HT-29 (cell line): ENCODE results near the gene LGALS1. TPM values are rescaled to one million over a fixed set of nuclear protein-coding genes. Genes with fewer than 3 reads are reported as not detected.

Experiments used
- DNase-seq: peaks from one replicate; pipeline ENCODE4 v3.0.0-alpha.2; 2015; ENCODE audit warnings: low spot score
- total RNA-seq: library from RNA; depleted of rRNA; stranded (reverse); fragments of >200 nt; shearing (Covaris generic); gene quantifications from 2 replicates; pipeline ENCODE4 v1.2.3, GENCODE V29; 2014

LGALS1 gene
- total RNA-seq, 1 experiment from 2014 or later, result 15.3 TPM

GRCh38 chr22:37661160-37661924 lies 14.1 kb upstream of the LGALS1 start:
- DNase-seq, result no peak

DNA sequence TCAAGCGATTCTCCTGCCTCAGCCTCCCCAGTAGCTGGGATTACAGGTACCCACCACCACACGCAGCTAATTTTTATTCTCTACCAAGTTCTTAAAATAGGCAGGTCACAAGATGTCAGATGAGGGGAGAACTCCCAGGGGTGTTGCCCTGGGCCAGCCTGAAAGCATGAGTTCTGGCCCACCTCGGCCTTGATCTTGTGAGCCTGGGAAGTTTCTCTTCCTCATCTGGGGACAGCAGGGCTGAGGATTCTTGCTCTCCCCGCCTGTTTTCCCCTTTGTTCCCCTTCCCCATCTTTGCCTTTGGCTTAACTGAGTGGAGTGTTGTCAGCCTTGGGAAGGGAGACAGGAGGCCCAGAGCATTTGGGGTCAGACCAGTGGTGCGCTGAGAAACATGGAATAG lies 13.4 kb upstream of the LGALS1 start:
- no peak for DNase-seq

GRCh38 chr22:37663521-37664140 lies 11.8 kb upstream of the LGALS1 start:
- no peak for DNase-seq

GRCh38 chr22:37664249-37665101 lies 11.0 kb upstream of the LGALS1 start:
- DNase-seq, result no peak

GRCh38 chr22:37665487-37665886 lies 9.9 kb upstream of the LGALS1 start:
- no peak for DNase-seq

DNA sequence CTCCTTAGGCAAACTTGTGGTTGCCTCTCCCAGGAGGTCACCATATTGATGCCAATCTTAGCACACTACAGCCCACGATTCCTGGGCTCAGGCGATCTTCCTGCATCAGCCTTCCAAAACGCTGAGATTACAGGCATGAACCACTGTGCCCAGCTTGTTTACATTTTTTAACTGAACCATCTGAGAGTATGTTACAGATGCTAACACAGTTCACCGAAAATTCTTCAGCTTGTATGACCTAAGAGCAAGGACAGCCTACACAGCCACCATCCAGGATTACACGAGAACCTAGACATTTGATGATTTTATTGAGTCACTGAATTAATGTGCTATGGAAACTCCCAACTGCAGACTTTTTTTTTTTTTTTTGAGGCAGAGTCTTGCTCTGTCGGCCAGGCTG lies 5.8 kb upstream of the LGALS1 start:
- DNase-seq, result no peak

DNA sequence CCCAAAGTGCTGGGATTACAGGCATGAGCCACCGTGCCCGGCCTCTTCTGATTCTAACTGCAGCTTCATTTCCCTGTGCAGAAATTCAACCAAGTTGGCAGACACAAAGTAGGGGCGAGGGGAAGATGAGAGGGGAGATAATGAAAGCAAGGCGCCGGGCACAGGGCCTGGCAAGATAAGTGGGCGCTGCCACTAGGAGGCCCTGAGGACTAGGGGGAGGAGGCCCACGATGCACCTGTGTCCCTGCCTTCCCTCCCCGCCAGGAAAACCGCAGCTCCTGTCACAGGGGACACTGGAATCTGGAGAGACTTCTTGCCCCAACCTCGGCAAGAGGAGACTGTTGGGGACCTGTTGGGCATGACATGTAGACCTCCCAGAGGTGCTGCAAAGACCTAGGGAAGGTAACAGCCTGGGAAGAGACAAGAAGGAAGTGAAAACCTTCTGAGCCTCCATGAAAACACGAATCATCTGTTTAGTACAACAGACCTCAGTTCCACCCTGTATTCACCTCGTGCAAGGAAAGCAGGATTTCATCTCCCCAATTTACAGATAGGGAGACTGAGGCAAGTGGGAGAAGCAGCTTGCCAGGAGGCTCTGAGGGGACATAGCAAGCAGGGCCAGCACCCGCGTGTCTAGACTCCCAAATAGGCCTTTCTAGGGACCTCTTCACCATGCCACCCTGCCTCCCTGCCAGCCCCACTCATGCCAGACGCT lies 3.1 kb upstream of the LGALS1 start:
- no peak for DNase-seq

GRCh38 chr22:37672920-37673455 lies 2.4 kb upstream of the LGALS1 start:
- no peak for DNase-seq

GRCh38 chr22:37674248-37674647 lies 1.2 kb upstream of the LGALS1 start:
- DNase-seq, result no peak

DNA sequence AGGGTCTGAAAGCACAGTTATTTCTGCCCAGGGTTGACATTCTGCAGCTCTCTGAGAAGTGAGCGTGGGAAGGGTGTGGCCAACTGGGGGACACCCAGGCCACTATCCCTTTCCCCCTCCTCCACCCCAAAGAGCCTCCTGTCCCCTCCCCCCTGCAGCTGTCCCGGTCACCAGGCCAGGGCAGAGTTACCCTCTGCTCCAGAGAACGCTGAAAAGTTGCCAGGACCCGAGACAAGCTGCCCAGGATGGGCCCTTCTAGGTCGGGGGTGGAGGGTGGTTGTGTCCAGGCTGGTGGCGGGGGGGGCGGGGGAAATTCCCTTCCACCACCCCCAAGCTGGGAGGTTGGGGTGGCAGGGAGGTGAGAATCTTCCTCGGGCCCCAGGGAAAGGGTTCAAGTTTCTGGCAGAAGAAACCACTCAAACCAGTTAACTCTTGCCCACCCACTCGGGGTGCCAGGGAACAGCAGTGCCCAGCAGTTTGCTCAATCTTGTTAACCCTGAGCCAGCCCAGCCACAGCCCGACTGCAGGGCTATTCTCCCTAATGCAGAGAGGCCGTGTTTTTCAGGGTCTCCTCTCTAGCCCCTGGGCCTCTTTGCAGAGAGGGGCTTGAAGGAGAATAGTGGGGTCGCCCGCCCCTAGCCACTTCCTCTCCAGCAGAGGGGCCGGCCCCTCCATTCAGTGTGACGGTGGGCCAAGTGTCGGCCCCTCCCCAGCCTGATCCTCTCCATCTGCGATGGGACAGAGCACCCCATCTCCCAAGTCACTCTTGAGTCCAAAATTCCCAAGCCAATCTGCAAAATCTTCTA lies 697 bp downstream of the LGALS1 start:
- no peak for DNase-seq

- peak; percentile 73 for DNase-seq
Observed at GRCh38 chr22:37676736-37677492, 1.5 kb downstream of the LGALS1 start.

DNA sequence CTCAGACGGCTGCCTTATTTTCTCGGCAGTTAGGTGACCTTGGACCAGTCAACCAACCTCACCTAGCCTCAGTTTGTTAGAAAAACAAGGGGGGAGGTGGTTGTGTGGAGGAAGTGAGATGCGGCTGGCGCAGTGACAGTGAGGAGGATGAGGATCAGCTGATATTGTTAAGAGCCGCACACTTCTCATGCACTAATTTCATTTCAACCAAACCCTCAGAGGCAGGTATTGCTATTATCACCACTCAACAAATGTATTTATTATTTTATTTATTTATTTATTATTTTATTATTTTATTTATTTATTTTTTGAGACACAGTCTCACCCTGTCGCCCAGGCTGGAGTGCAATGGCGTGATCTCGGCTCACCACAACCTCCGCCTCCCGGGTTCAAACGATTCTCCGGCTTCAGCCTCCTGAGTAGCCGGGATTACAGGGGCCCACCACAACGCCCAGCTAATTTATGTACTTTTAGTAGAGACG lies 2.1 kb downstream of the LGALS1 start:
- no peak for DNase-seq

DNA sequence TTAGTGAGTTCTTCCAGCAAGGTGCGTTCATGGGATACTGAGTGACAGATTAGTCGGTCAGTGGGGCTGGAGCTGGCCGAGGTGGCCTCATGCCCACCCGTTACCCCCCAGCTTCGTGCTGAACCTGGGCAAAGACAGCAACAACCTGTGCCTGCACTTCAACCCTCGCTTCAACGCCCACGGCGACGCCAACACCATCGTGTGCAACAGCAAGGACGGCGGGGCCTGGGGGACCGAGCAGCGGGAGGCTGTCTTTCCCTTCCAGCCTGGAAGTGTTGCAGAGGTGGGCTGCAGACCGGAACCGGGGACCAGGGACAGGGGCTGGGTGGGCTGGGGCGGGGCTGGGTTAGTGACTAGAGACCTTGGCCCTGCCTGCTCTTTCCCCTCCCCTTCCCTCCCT lies 2.9 kb downstream of the LGALS1 start:
- no peak for DNase-seq

GRCh38 chr22:37679670-37680069 lies 4.2 kb downstream of the LGALS1 start:
- no peak for DNase-seq

DNA sequence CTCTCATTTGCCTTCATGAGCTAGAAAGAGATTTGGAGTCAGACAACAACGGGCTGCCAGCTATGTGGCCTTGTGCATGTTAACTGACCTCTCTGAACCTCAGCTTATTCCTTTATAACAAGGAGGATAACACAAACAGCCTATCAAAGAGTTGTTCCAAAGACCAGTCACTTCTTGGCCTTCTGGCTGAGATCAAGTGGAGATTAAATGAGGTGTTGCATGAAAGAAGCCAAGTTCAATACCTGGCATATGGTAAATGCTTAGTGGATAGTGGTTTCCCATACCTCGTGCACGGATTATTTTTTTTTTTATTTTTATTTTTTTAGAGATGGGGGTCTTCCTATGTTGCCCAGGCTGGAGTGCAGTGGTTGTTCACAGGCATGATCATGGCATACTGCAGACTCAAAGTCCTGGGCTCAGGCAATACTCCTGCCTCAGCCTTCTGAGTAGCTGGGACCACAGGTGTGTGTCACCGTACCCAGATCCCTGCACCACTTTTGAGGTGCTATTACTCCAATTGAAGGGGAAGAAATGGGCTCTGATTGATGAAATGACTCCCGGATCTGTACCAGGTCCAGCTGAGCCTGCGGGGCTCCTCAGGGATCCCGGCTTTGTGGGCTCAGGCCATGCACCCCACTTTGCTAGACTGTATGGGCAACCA lies 4.9 kb downstream of the LGALS1 start:
- DNase-seq, result no peak

DNA sequence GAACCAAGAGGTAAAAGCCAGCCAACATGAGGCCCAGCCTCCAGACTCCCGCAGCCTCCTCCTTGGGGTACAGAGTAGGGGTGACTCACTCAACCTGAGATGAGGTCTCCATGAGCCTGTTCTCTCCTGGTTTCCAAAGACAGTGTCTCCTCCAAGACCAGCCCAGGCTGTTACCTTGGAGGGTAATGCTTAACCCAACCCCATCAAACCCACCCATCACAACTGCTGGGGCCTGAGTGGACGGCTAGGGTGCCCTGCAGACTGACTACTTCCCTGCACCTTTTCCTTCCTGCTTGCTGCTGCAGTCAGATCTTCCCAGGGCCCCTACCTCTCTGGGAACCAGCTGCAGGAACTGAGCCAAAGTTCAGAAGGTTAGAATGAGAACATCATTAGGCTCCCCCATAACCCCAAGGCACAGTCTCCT lies 5.6 kb downstream of the LGALS1 start:
- DNase-seq, result no peak

DNA sequence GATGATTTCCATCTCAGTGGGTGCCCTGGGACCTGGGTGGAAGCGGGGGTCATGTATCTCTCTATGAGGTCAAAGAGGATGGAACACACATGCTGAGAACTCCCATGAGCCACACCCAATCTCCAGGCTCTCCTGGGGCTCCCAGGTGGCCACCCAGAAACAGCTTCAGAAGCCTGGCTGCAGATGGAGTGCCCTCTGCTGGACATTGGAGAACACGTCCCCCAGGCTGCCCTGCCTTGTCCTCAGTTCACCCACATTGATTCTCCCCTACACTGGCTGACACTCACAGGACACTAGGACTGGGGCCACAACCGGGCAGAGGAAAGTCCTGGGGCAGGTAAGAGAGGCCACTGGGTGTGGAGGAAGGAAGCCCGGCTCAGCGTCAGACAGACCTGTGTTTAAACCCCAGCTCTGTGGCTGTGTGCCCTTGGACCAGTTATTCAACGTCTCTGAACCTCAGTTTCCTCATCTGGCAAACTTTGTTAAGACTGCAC lies 6.2 kb downstream of the LGALS1 start:
- peak; percentile 79 for DNase-seq

DNA sequence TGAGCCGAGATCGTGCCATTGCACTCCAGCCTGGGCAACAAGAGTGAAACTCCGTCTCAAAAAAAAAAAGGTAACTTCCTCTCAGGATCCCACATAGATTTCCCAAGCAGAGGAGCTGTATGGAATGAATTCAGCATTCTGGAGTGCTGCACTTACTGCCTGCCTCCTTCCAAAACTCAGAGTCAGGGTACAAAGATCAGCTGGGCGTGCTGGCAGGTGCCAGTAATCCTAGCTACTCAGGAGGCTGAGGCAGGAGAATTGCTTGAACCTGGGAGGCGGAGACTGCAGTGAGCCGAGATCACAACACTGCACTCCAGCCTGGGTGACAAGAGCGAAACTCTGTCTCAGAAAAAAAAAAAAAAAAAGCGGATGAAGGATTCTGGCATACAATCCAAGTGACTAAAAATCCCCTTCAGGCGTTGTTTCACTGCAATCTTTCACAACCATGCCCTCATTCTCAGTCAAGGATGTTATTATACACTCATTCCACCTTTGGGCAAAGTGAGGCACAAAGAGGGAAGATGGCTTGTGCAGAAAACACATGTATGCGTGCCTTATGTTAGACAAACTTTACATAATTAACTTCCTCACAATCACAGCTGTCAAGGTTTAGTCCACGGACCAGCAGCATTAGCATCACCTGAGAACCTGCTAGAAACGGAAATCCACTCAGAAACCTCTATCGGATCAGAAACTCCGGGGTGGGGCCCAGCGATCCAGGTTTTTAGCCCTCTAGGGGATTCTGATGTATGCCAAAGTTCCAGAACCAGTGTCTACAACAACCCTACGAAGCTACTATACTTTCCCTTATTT lies 9.6 kb downstream of the LGALS1 start:
- no peak for DNase-seq
